Stimulated activated CD4-positive, alpha-beta T cell treated with anti-CD3 and anti-CD28 coated beads, Interleukin-12 subunit alpha, Interleukin-12 subunit beta, amount 100 ng/mL, for 4 hours (primary cell): ENCODE measurements around the gene HOXA3.

Source experiments
- DNase-seq: peaks from one replicate; pipeline ENCODE4 v3.0.0-alpha.2; 2020

HOXA3 gene

GRCh38 chr7:27154901-27155815, 2.8 kb upstream of the HOXA3 start:
- no peak for DNase-seq

- no peak for DNase-seq
These were observed 2.0 kb upstream of the HOXA3 start for GRCh38 chr7:27154369-27154768.

GRCh38 chr7:27153526-27153925, 1.1 kb upstream of the HOXA3 start:
- no peak for DNase-seq

GRCh38 chr7:27152816-27153442, 546 bp upstream of the HOXA3 start:
- DNase-seq = no peak

- DNase-seq = no peak
These were observed 947 bp downstream of the HOXA3 start for GRCh38 chr7:27151341-27151930.

- DNase-seq = peak; percentile 66
These were observed 1.6 kb downstream of the HOXA3 start for GRCh38 chr7:27150568-27151340.

- DNase-seq = no peak
These were observed 2.4 kb downstream of the HOXA3 start for GRCh38 chr7:27149842-27150567.

- DNase-seq = no peak
These were observed 3.4 kb downstream of the HOXA3 start for GRCh38 chr7:27148756-27149641.

- no peak for DNase-seq
These were observed 4.2 kb downstream of the HOXA3 start for GRCh38 chr7:27148031-27148755.

- no peak for DNase-seq
These were observed 5.0 kb downstream of the HOXA3 start, which contains the start of gene HOXA6 for GRCh38 chr7:27147199-27148030. TSS of gene HOXA6 (minus strand) at chr7:27147774. CDS start at chr7:27147749, 25 bp downstream.

- DNase-seq = no peak
These were observed 5.7 kb downstream of the HOXA3 start for GRCh38 chr7:27146491-27147198.

- no peak for DNase-seq
These were observed 6.4 kb downstream of the HOXA3 start for GRCh38 chr7:27145914-27146412.

GRCh38 chr7:27145165-27145913, 7.0 kb downstream of the HOXA3 start:
- DNase-seq = no peak

- DNase-seq = no peak
These were observed 7.6 kb downstream of the HOXA3 start for GRCh38 chr7:27144781-27145164.

GRCh38 chr7:27143950-27144780, 8.2 kb downstream of the HOXA3 start:
- DNase-seq = no peak

- no peak for DNase-seq
These were observed 9.1 kb downstream of the HOXA3 start, which contains the start of gene HOXA5 for GRCh38 chr7:27143023-27143949. TSS of gene HOXA5 (minus strand) at chr7:27143681. CDS start at chr7:27143607, 74 bp downstream.
